IPS-NIHi7 (cell line): ENCODE results near the gene BCAR1.

Experiments
- DNase-seq: peaks from one replicate; pipeline ENCODE4 v3.0.0; 2012; ENCODE audit warnings: mixed read lengths; ENCODE audit errors: extremely low spot score

Gene BCAR1

DNA sequence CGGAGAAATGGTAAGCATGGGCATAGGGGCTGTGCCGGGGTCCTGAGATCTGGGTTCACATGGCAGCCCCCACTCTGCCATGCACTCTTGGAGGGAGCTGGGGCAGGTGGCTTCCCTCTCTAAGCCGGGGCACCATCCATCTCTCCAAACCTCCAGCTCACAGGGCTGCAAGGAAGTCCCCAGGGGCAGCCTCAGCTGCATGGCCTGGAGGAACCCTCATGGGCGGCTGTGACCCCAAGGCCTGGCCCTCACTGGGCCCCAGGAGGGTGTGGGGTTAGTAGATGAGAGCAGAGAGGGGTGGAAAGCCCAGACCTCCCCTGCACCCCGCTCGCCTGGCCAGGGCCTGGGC, 47.0 kb downstream of the BCAR1 start:
- no peak for DNase-seq

DNA sequence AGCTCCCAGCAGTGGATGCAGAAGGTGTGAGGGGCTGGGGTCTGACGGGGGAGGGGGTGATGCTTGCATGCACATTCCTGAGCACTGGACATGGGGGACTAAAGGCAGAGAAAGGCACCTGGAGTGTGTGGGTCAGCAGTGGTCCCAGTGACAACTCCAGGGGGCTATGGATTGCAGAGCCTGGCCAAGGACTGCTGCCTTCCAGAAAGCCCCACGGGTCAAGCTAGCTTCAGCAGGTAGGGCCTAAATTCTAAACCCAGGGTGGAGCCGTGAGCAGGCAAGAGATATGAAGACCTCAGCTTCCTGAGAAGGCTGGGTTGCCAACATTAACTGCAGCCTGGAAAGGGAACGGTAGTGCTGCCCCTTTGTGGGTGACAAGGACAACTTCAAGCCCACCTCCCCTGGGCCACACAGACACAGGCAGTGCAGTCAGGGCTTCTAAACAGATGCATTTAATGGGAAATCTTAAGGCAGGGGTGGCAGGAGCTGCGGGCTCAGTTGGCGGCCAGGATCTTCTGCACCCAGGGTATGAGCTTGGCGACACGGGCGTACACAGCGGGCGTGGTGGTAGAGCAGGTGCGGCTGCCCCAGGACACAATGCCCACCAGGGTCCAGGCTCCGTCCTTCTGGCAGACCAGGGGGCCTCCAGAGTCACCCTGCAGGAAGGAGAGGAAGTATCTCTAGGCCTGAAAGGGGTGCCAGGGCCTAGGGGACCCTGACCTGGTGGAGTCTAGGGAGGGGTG, 47.6 kb downstream of the BCAR1 start:
- no peak for DNase-seq

GRCh38 chr16:75203096-75203495, 48.3 kb downstream of the BCAR1 start:
- no peak for DNase-seq

GRCh38 chr16:75202069-75202590, 49.3 kb downstream of the BCAR1 start:
- DNase-seq = no peak

GRCh38 chr16:75198135-75198600, 53.3 kb downstream of the BCAR1 start:
- no peak for DNase-seq

- no peak for DNase-seq
Measured at GRCh38 chr16:75197522-75198134, 53.8 kb downstream of the BCAR1 start.

DNA sequence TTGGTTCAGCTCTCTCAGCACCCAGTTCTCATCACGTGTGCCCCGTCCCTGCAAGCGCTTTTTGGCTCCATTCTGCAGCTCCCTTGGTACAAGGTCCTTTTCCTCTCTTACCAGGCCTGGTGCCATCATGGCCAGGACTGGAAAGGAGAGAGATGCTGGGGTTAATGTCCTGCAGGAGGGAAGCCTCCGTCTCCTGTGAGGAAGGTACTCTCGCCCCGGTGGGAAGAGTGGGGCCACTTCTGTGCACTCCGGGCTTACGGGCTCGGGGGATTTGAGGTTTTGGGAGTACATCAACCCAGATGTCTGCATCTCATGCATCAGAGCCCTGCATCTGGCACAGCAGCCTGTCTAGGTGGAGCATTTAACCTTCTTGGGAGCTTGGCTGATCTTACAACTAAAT, 54.6 kb downstream of the BCAR1 start:
- DNase-seq = no peak

DNA sequence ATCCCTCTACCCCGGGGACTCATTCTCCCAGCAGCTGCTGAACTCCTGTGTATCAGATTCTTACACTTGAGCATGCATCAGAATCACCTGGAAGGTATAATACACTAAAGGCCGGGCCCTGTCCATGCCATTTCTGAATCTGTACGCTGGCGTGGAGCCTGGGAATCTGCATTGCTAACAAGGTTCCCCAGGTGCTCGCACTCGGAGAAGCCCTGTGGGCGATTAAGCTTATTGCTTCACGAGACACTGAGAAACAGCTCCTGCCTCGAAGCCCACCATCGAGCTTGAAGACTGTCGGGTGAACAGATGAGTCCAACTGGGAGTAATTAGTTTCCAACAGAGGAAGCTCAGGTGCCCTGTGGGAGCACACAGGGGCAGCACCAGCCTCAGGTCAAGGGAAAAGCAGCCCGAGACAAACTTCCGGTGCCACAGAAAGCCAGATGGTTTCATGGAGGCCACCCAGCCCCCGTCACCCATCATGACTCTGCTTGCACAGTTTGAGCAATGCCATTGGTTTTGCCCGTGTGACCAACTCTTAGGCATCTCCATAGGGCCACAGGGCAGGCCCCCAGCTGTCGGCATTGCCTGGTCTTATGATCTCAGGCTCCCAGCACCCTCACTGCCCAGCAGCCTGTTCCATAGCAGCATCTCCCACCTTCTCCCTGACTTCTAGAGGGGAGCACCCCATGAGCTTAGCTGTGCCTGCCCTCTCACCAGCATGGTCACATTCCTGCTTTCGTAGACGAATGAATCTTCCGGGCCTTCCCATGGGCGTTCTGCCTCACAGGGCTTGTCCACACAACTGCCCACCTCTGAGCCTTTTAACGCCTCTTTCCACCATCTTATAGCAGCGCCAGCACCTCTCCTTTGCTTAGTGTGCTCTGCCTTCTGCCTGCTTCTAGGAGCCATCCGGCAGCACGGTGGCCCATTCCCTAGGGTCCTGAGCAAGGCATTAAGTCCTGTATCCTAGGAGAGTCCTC, 55.3 kb downstream of the BCAR1 start:
- DNase-seq = no peak

GRCh38 chr16:75193730-75194444, 57.5 kb downstream of the BCAR1 start:
- no peak for DNase-seq

DNA sequence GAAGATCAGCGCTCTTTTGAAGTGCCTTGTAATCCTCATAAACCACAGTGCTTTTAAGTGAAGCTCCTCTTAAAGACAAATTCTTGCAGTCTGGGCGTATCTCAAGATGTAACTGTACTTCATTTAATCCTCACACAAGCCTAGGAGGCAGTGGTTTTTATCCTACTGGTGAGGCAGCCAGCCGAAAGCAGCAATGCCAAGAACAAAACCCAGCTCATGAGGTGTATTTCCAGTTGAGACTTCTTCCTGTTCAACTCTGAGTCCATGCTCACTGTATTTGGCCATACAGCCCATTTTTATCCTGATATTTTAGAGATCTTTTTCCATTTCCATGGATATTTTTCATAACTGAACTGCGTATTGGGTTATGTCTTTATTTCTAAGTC, 58.2 kb downstream of the BCAR1 start:
- no peak for DNase-seq

- no peak for DNase-seq
Measured at GRCh38 chr16:75192606-75193264, 58.7 kb downstream of the BCAR1 start.

DNA sequence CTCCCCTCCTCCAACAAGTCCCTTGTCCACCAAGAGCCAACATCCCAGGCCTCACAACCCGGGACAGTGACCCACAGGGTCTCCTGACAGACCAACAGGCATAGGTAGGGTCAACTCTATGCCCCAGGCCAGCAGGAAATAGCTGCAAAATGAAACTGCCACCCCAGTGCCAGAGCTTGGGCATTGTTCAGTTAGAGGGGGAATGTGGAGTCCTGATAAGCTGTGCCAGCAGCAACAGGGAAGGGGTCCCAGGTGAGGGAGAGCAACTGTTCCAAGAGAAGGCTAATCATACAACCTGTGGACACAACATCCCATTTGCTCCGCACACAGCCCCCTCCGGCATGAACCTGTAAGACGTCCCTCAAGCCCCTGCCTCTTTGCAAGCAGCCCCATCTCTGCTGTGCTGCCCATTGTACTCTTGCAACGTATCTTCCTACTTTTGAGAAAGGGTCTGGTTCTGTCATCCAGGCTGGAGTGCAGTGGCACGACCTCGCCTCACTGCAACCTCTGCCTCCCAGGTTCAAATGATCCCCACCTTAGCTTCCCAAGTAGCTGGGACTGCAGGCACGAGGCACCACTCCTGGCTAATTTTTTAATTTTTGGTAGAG, 61.7 kb downstream of the BCAR1 start:
- no peak for DNase-seq

DNA sequence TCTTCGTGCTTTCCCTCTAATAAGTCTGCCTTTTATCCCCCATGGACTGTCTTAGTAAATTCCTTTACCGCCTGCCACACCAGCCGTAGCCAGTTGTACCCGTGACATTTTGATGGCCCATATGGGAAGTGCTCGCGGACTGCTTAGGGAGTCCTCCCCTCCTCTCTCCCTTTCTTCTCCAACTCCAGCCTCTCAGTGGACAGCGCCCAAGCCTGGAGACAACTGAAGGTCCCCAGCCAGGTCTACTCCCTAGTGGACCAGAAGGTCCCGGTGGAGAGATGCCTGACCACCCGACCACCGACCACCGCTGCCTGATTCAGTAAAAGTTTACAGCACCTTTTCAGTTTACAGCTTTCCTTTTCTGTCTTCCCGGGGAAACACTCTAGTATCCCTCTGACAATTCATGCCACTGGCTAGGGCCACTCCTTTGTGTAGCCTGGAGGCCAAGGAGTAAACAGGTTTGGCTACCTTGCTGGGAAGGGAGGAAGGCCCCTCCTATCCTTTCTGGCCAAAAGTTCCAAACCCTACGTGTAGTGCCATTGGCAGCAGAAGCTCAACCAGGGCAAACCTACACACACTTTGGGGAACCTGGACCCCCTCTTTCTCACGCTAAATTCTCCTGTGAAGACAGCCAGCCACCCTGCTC, 62.5 kb downstream of the BCAR1 start:
- peak; percentile 21 for DNase-seq

DNA sequence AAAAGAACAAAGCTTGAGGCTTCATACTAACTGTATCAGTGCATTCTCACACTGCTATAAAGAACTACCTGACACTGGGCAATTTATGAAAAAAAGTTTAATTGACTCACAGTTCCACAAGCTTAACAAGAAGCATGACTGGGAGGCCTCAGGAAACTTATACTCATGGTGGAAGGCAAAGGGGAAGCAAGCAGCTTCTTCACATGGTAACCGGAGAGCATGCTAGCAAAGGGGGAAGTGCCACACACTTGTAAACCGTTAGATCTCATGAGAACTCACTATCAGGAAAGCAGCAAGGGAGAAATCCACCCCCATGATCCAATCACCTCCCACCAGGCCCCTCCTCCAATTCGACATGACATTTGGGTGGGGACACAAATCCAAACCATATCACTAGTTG, 69.8 kb downstream of the BCAR1 start:
- no peak for DNase-seq

- DNase-seq = no peak
Measured at GRCh38 chr16:75179208-75179607, 72.2 kb downstream of the BCAR1 start.
